ENCODE results near the gene TLL1.

TLL1 gene

DNA sequence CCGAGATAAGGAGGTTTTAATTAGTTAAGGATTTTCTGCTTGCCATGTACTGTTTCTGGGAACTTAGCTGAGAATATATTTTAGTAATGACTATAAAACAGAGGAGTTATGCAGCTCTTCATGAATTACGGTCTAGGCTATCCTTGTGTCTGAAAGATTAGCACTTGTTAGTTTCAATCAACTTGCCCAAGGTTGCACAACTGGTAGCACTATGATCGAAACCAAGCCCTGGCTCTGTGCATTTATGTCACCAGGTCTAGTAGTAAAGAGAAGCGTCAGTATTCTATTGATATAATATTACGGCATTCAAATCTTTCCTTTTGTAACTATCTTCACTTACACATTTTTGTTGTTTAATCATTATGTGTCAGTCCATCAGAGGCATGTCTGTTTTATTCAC is 176.0 kb downstream of the TLL1 start:
- DNase-seq (ENCODE audit: extremely low spot score): no peak
- TF ChIP-seq NFRKB (IDR thresholded peaks at IDR 0.05) (no peak), SP1 (IDR thresholded peaks at IDR 0.05) (no peak), ZNF384 (IDR thresholded peaks at IDR 0.05) (no peak), LEF1 (IDR thresholded peaks at IDR 0.05; ENCODE audit: borderline replicate concordance) (no peak), FOXM1 (IDR thresholded peaks at IDR 0.05; ENCODE audit: borderline replicate concordance) (no peak), L3MBTL2 (conservative IDR thresholded peaks at IDR 0.05) (no peak), ARNT (IDR thresholded peaks at IDR 0.05) (no peak), CTBP1 (IDR thresholded peaks at IDR 0.05; ENCODE audit: borderline replicate concordance) (no peak), FOXK2 (IDR thresholded peaks at IDR 0.05) (no peak), SUZ12 (IDR thresholded peaks at IDR 0.05) (no peak), FOXA1 (IDR thresholded peaks at IDR 0.05) (no peak), TARDBP (IDR thresholded peaks at IDR 0.05) (no peak), BHLHE40 (IDR thresholded peaks at IDR 0.05; ENCODE audit: borderline replicate concordance) (no peak), ELF4 (IDR thresholded peaks at IDR 0.05) (no peak), HDGF (IDR thresholded peaks at IDR 0.05; ENCODE audit: borderline replicate concordance) (no peak)
- TF ChIP-seq, protein P1, sequence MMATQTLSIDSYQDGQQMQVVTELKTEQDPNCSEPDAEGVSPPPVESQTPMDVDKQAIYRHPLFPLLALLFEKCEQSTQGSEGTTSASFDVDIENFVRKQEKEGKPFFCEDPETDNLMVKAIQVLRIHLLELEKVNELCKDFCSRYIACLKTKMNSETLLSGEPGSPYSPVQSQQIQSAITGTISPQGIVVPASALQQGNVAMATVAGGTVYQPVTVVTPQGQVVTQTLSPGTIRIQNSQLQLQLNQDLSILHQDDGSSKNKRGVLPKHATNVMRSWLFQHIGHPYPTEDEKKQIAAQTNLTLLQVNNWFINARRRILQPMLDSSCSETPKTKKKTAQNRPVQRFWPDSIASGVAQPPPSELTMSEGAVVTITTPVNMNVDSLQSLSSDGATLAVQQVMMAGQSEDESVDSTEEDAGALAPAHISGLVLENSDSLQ (IDR thresholded peaks at IDR 0.05): no peak
- ChIA-PET CTCF (interaction anchor here (0.8 kb wide), 1 partner anchor 9 kb away, joined by 3 read pairs; no protein-coding TSS in a partner anchor), POLR2A (no interaction called here)

GRCh38 chr4:166064721-166065120 is 191.7 kb downstream of the TLL1 start:
- ChIA-PET POLR2A (no interaction called here), CTCF (no interaction called here)
- DNase-seq (ENCODE audit: extremely low spot score): no peak
- no peak for TF ChIP-seq NFRKB (IDR thresholded peaks at IDR 0.05)
- TF ChIP-seq SP1 (IDR thresholded peaks at IDR 0.05): no peak
- TF ChIP-seq TARDBP (IDR thresholded peaks at IDR 0.05): no peak
- TF ChIP-seq ELF4 (IDR thresholded peaks at IDR 0.05): no peak
- TF ChIP-seq BHLHE40 (IDR thresholded peaks at IDR 0.05; ENCODE audit: borderline replicate concordance): no peak
- no peak for TF ChIP-seq CTBP1 (IDR thresholded peaks at IDR 0.05; ENCODE audit: borderline replicate concordance)
- no peak for TF ChIP-seq LEF1 (IDR thresholded peaks at IDR 0.05; ENCODE audit: borderline replicate concordance)
- TF ChIP-seq FOXK2 (IDR thresholded peaks at IDR 0.05): no peak
- TF ChIP-seq ZNF384 (IDR thresholded peaks at IDR 0.05): no peak
- TF ChIP-seq, protein P1 (IDR thresholded peaks at IDR 0.05): no peak
- TF ChIP-seq FOXM1 (IDR thresholded peaks at IDR 0.05; ENCODE audit: borderline replicate concordance): no peak
- TF ChIP-seq HDGF (IDR thresholded peaks at IDR 0.05; ENCODE audit: borderline replicate concordance): no peak
- no peak for TF ChIP-seq L3MBTL2 (conservative IDR thresholded peaks at IDR 0.05)
- no peak for TF ChIP-seq FOXA1 (IDR thresholded peaks at IDR 0.05)

DNA sequence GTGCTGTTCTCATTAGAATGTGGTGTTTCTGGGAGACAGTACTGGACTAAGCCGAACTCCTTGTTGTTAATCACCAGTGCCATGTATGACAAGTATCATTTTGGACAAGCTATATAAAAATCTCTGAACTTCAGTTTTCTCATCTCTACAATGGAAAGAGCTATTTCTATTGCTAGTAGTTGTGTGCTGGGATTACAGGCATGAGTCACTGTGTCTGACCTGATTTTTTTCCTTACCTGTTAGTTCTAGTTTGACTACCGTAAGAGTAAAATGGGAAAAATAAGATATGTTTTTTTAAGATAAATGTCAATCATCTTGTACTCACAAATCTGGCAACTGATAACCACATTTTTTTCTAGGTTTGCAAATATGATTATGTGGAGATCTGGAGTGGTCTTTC is 192.3 kb downstream of the TLL1 start:
- CTCF ChIA-PET: no interaction called here
- DNase-seq (ENCODE audit: extremely low spot score): no peak
- POLR2A ChIA-PET: no interaction called here
- TF ChIP-seq TARDBP (IDR thresholded peaks at IDR 0.05): no peak
- no peak for TF ChIP-seq ZNF384 (IDR thresholded peaks at IDR 0.05)
- TF ChIP-seq SP1 (IDR thresholded peaks at IDR 0.05): no peak
- TF ChIP-seq HDGF (IDR thresholded peaks at IDR 0.05; ENCODE audit: borderline replicate concordance): no peak
- TF ChIP-seq NFRKB (IDR thresholded peaks at IDR 0.05): no peak
- TF ChIP-seq FOXM1 (IDR thresholded peaks at IDR 0.05; ENCODE audit: borderline replicate concordance): no peak
- no peak for TF ChIP-seq LEF1 (IDR thresholded peaks at IDR 0.05; ENCODE audit: borderline replicate concordance)
- no peak for TF ChIP-seq FOXA1 (IDR thresholded peaks at IDR 0.05)
- no peak for TF ChIP-seq CTBP1 (IDR thresholded peaks at IDR 0.05; ENCODE audit: borderline replicate concordance)
- no peak for TF ChIP-seq ELF4 (IDR thresholded peaks at IDR 0.05)
- TF ChIP-seq ARNT (IDR thresholded peaks at IDR 0.05): no peak
- no peak for TF ChIP-seq FOXK2 (IDR thresholded peaks at IDR 0.05)
- no peak for TF ChIP-seq L3MBTL2 (conservative IDR thresholded peaks at IDR 0.05)
- TF ChIP-seq, protein P1 (IDR thresholded peaks at IDR 0.05): no peak
- no peak for TF ChIP-seq BHLHE40 (IDR thresholded peaks at IDR 0.05; ENCODE audit: borderline replicate concordance)
- no peak for TF ChIP-seq SUZ12 (IDR thresholded peaks at IDR 0.05)

- no peak for DNase-seq (ENCODE audit: extremely low spot score)
- TF ChIP-seq ELF4 (IDR thresholded peaks at IDR 0.05) (no peak), SUZ12 (IDR thresholded peaks at IDR 0.05) (no peak), HDGF (IDR thresholded peaks at IDR 0.05; ENCODE audit: borderline replicate concordance) (no peak), ZNF384 (IDR thresholded peaks at IDR 0.05) (no peak), TARDBP (IDR thresholded peaks at IDR 0.05) (no peak), LEF1 (IDR thresholded peaks at IDR 0.05; ENCODE audit: borderline replicate concordance) (no peak), CTBP1 (IDR thresholded peaks at IDR 0.05; ENCODE audit: borderline replicate concordance) (no peak), ARNT (IDR thresholded peaks at IDR 0.05) (no peak), NFRKB (IDR thresholded peaks at IDR 0.05) (no peak), BHLHE40 (IDR thresholded peaks at IDR 0.05; ENCODE audit: borderline replicate concordance) (no peak)
- CTCF ChIA-PET: no interaction called here
- POLR2A ChIA-PET: no interaction called here
These were observed 193.9 kb downstream of the TLL1 start for GRCh38 chr4:166066936-166067335.

- TF ChIP-seq SP1 (IDR thresholded peaks at IDR 0.05): no peak
- no peak for TF ChIP-seq BHLHE40 (IDR thresholded peaks at IDR 0.05; ENCODE audit: borderline replicate concordance)
- TF ChIP-seq ARNT (IDR thresholded peaks at IDR 0.05): no peak
- POLR2A ChIA-PET: no interaction called here
- DNase-seq (ENCODE audit: extremely low spot score): no peak
- CTCF ChIA-PET: no interaction called here
These were observed 194.9 kb downstream of the TLL1 start for GRCh38 chr4:166067915-166068314.

DNA sequence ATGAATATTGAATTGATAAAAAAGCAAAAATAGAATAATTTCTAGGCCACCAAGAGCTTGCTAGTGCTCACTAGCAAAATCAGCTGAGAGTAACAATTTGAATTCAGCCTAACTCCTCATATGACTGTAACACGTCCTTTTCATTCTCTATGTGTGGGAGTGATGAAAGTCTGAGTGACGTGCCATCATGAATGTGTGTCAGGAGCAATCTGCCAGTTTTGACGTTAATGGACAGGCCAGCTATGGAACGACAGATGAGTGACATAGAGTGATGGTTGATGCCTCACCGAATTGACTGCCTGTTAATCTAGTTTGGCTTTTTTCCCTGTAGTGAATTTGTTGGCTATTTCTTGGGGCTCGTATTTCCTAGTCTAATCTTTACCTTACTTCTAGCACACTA is 200.7 kb downstream of the TLL1 start:
- no peak for DNase-seq (ENCODE audit: extremely low spot score)
- ChIA-PET CTCF (no interaction called here), POLR2A (no interaction called here)
- no peak for TF ChIP-seq L3MBTL2 (conservative IDR thresholded peaks at IDR 0.05)
- TF ChIP-seq, protein P1 (IDR thresholded peaks at IDR 0.05): 0 out of 2 replicates have a peak, but pooled peaks have one; percentile 10
- no peak for TF ChIP-seq ZNF384 (IDR thresholded peaks at IDR 0.05)
